ENCODE measurements around the gene EMX2.

DNA sequence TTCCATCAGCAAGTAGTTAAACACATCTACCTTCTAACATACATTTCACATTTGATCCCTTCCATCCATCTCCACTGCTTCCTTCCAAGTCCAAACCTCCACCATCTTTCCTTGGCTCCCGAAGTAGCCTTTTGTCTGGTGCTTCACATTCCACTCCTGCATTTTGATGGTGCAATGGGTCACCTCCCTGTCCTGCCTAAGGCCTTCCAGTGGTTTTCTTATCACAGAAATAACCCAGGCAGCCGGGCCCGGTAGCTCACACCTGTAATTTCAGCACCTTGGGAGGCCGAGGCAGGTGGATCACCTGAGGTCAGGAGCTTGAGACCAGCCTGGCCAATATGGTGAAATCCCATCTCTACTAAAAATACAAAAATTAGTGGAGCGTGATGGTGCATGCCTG, 44.5 kb downstream of the EMX2 start:
- TF ChIP-seq, protein P1, sequence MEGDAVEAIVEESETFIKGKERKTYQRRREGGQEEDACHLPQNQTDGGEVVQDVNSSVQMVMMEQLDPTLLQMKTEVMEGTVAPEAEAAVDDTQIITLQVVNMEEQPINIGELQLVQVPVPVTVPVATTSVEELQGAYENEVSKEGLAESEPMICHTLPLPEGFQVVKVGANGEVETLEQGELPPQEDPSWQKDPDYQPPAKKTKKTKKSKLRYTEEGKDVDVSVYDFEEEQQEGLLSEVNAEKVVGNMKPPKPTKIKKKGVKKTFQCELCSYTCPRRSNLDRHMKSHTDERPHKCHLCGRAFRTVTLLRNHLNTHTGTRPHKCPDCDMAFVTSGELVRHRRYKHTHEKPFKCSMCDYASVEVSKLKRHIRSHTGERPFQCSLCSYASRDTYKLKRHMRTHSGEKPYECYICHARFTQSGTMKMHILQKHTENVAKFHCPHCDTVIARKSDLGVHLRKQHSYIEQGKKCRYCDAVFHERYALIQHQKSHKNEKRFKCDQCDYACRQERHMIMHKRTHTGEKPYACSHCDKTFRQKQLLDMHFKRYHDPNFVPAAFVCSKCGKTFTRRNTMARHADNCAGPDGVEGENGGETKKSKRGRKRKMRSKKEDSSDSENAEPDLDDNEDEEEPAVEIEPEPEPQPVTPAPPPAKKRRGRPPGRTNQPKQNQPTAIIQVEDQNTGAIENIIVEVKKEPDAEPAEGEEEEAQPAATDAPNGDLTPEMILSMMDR (conservative IDR thresholded peaks at IDR 0.05; ENCODE audit: low read depth, low read length): no peak
- TF ChIP-seq EZH2 (IDR thresholded peaks at IDR 0.05; ENCODE audit: borderline replicate concordance, low read depth, low read length, poor library complexity, severe bottlenecking): no peak
